GM18519 (cell line): ENCODE measurements around the gene EXOC2.
"Not testable (repeated sequence)": the region's sequence is repeated elsewhere in the genome, so short reads cannot be mapped to it uniquely, and the experiment has no call there.

Experiments used
- ATAC-seq: cut with Tn5 transposase; IDR thresholded peaks from one replicate; pipeline ENCODE4 v1.9.1; 2021; ENCODE audit warnings: mild to moderate bottlenecking, moderate library complexity; ENCODE audit not compliant: unreplicated experiment, low FRiP score

EXOC2 gene

GRCh38 chr6:593907-594212 is 99.1 kb downstream of the EXOC2 start:
- ATAC-seq, result no peak

- no peak for ATAC-seq
These were observed 99.6 kb downstream of the EXOC2 start for GRCh38 chr6:593139-593906.

- no peak for ATAC-seq
These were observed 103.8 kb downstream of the EXOC2 start for GRCh38 chr6:589090-589489.

GRCh38 chr6:586553-586952 is 106.4 kb downstream of the EXOC2 start:
- no peak for ATAC-seq

- no peak for ATAC-seq
These were observed 109.3 kb downstream of the EXOC2 start for GRCh38 chr6:583635-584034.

- no peak for ATAC-seq
These were observed 109.8 kb downstream of the EXOC2 start for GRCh38 chr6:583116-583515.

- no peak for ATAC-seq
These were observed 110.6 kb downstream of the EXOC2 start for GRCh38 chr6:582370-582769.

GRCh38 chr6:579339-579738 is 113.6 kb downstream of the EXOC2 start:
- ATAC-seq, result no peak

GRCh38 chr6:572596-573265 is 120.2 kb downstream of the EXOC2 start:
- ATAC-seq, result no peak

- no peak for ATAC-seq
These were observed 121.0 kb downstream of the EXOC2 start for GRCh38 chr6:571892-572291.

- no peak for ATAC-seq
These were observed 122.1 kb downstream of the EXOC2 start for GRCh38 chr6:570825-571224.

- no peak for ATAC-seq
These were observed 123.9 kb downstream of the EXOC2 start for GRCh38 chr6:568954-569523.

GRCh38 chr6:568085-568484 is 124.9 kb downstream of the EXOC2 start:
- no peak for ATAC-seq

GRCh38 chr6:563863-564262 is 129.1 kb downstream of the EXOC2 start:
- ATAC-seq, result no peak

- ATAC-seq, result no peak
These were observed 130.8 kb downstream of the EXOC2 start for GRCh38 chr6:562052-562676.

- ATAC-seq, result not testable (repeated sequence)
These were observed 131.6 kb downstream of the EXOC2 start for GRCh38 chr6:561335-561734.

GRCh38 chr6:558959-559358 is 134.0 kb downstream of the EXOC2 start:
- ATAC-seq, result no peak

- no peak for ATAC-seq
These were observed 134.8 kb downstream of the EXOC2 start for GRCh38 chr6:558089-558488.

- no peak for ATAC-seq
These were observed 141.0 kb downstream of the EXOC2 start for GRCh38 chr6:551829-552350.

GRCh38 chr6:551405-551804 is 141.5 kb downstream of the EXOC2 start:
- ATAC-seq, result no peak

GRCh38 chr6:549906-550305 is 143.0 kb downstream of the EXOC2 start:
- ATAC-seq, result no peak
